Upper lobe of left lung (tissue), 6 donors: Measurements from ENCODE around the gene SERGEF. TPM values are rescaled to one million over a fixed set of nuclear protein-coding genes. Genes with fewer than 3 reads are reported as not detected.
A peak's percentile ranks its signal among the peaks of the same experiment; 100 is the strongest.

Experiments used
- ATAC-seq, 2 donors: fragments of 200-7000 bp; cut with Tn5 transposase; one replicate each; pipeline ENCODE4 v1.9.1; 2022; ENCODE audit warnings: mild to moderate bottlenecking in 2 of 2, moderate library complexity in 2 of 2; ENCODE audit not compliant: low FRiP score in 2 of 2
- DNase-seq, 2 donors: peaks; one replicate each; pipeline ENCODE4 v3.0.0-alpha.2; 2019 to 2020
- H3K27ac ChIP-seq, 4 donors: fragments of 200-600 bp; sonication (generic); one replicate each; pipeline ENCODE4 v1.5.1; 2016 to 2019
- H3K27me3 ChIP-seq, 4 donors: fragments of 200-600 bp; sonication (generic); one replicate each; pipeline ENCODE4 v1.5.1; 2017 to 2019
- H3K36me3 ChIP-seq, 4 donors: fragments of 200-600 bp; sonication (generic); one replicate each; pipeline ENCODE4 v1.5.1; 2016 to 2019
- H3K4me1 ChIP-seq, 4 donors: fragments of 200-600 bp; sonication (generic); one replicate each; pipeline ENCODE4 v1.5.1; 2018 to 2019
- H3K4me3 ChIP-seq, 4 donors: fragments of 200-600 bp; sonication (generic); one replicate each; pipeline ENCODE4 v1.5.1; 2017 to 2019; ENCODE audit warnings: mild to moderate bottlenecking in 2 of 4, moderate library complexity in 1 of 4
- H3K9me3 ChIP-seq, 4 donors: fragments of 200-600 bp; sonication (generic); one replicate each; pipeline ENCODE4 v1.5.1; 2018 to 2019
- CTCF ChIP-seq, 6 experiments: fragments of 450-650 bp in 4 of 6; fragments of 200-600 bp in 2 of 6; sonication (generic) in 2 of 6; IDR thresholded peaks; one replicate each; pipeline ENCODE4 v1.5.1; 2016 to 2019; ENCODE audit warnings: antibody characterized with exemption in 6 of 6
- EP300 ChIP-seq, 4 donors: sonication (generic); formaldehyde crosslinking; IDR thresholded peaks; one replicate each; pipeline ENCODE4 v1.5.1; 2017; ENCODE audit warnings: antibody characterized with exemption in 4 of 4, control low read depth in 2 of 4
- POLR2A ChIP-seq, 4 donors: fragments of 450-650 bp; IDR thresholded peaks; one replicate each; pipeline ENCODE4 v1.5.1; 2016 to 2017; ENCODE audit warnings: antibody characterized with exemption in 4 of 4, mild to moderate bottlenecking in 2 of 4
- POLR2AphosphoS5 ChIP-seq, 2 donors: sonication (generic); formaldehyde crosslinking; IDR thresholded peaks; one replicate each; pipeline ENCODE4 v1.5.1; 2017; ENCODE audit warnings: antibody characterized with exemption in 2 of 2
- WGBS, 2 donors: methylation state at CpG; one replicate each; pipeline ENCODE4 v1.1.5; 2017 to 2018; 5-methylcytosine and 5-hydroxymethylcytosine counted together
- total RNA-seq, 6 donors: library from RNA; depleted of rRNA in 4 of 6; stranded (reverse); fragments of >200 nt in 4 of 6; gene quantifications; one replicate each; pipeline versions ENCODE4 v1.1.0 to v1.2.1, GENCODE V29; 2016 to 2021
- donor health status: DM: no; HTN: no; CAD: no; lungs with moderate emphysema.
- donor health status: DM: no; HTN: yes; CAD: no; lungs with severe emphysema.

Gene SERGEF
- total RNA-seq, 6 donors from 2014 or later = 21.7 to 40.5 (median 34.8) TPM

GRCh38 chr11:18046116-18046777, 33.4 kb upstream of the SERGEF start, which contains the start of gene TPH1:
Gene TPH1 (minus strand): TSS chr11:18046269. CDS start chr11:18040762, 5,507 bp downstream.
- no peak within 1 kb of the TSS for H3K4me3 ChIP-seq
- 17 to 29% methylated on average over 4 to 36 of the region's 36 CpGs for WGBS, 2 donors
- H3K4me1 ChIP-seq = peaks cover 3 to 7% (median 6%) of the 10 kb centered on the region in 4 donors
- TF ChIP-seq CTCF (IDR thresholded peaks at IDR 0.05) (no peak), POLR2A (IDR thresholded peaks at IDR 0.05) (no peak), POLR2AphosphoS5 (IDR thresholded peaks at IDR 0.05) (no peak)
- DNase-seq (peak; percentile 49 to 90), ATAC-seq (peak; percentile 53 to 89)
- H3K27ac ChIP-seq = no peak within 1 kb of the TSS
- H3K27me3 ChIP-seq = peaks cover 0 to 5% (median 0%) of the 10 kb centered on the region in 4 donors
- H3K9me3 ChIP-seq = no peaks in the 10 kb centered on the region
- H3K36me3 ChIP-seq = no peaks in the 10 kb centered on the region

- no peaks in the 10 kb centered on the region for H3K36me3 ChIP-seq
- no peak overlapping the region for H3K27ac ChIP-seq
- no peak overlapping the region for H3K4me3 ChIP-seq
- H3K9me3 ChIP-seq = no peaks in the 10 kb centered on the region
- DNase-seq (no peak), ATAC-seq (no peak)
- TF ChIP-seq POLR2AphosphoS5 (IDR thresholded peaks at IDR 0.05) (no peak), EP300 (IDR thresholded peaks at IDR 0.05) (no peak), POLR2A (IDR thresholded peaks at IDR 0.05) (no peak), CTCF (IDR thresholded peaks at IDR 0.05) (no peak)
- no peaks in the 10 kb centered on the region for H3K4me1 ChIP-seq
- H3K27me3 ChIP-seq = no peaks in the 10 kb centered on the region
Observed at GRCh38 chr11:18036456-18036855, 23.6 kb upstream of the SERGEF start.

GRCh38 chr11:18027475-18027874, 14.6 kb upstream of the SERGEF start:
- no peak overlapping the region for H3K27ac ChIP-seq
- no peaks in the 10 kb centered on the region for H3K36me3 ChIP-seq
- WGBS, 2 donors = 81 to 82% methylated on average over 2 of the region's 2 CpGs
- no peak overlapping the region for H3K4me3 ChIP-seq
- TF ChIP-seq POLR2A (IDR thresholded peaks at IDR 0.05) (no peak), CTCF (IDR thresholded peaks at IDR 0.05) (no peak), POLR2AphosphoS5 (IDR thresholded peaks at IDR 0.05) (no peak), EP300 (IDR thresholded peaks at IDR 0.05) (no peak)
- ATAC-seq = no peak
- no peaks in the 10 kb centered on the region for H3K27me3 ChIP-seq
- H3K4me1 ChIP-seq = no peaks in the 10 kb centered on the region
- H3K9me3 ChIP-seq = no peaks in the 10 kb centered on the region
- no peak for DNase-seq

- no peaks in the 10 kb centered on the region for H3K36me3 ChIP-seq
- H3K9me3 ChIP-seq = no peaks in the 10 kb centered on the region
- ATAC-seq (no peak), DNase-seq (no peak)
- TF ChIP-seq CTCF (IDR thresholded peaks at IDR 0.05) = no peak
- TF ChIP-seq POLR2A (IDR thresholded peaks at IDR 0.05) = no peak
- no peak for TF ChIP-seq POLR2AphosphoS5 (IDR thresholded peaks at IDR 0.05)
- no peak for TF ChIP-seq EP300 (IDR thresholded peaks at IDR 0.05)
- H3K27me3 ChIP-seq = no peaks in the 10 kb centered on the region
- no peak overlapping the region for H3K4me3 ChIP-seq
- WGBS, 2 donors = 93 to 100% methylated on average over 1 of the region's 1 CpG
- no peak overlapping the region for H3K27ac ChIP-seq
- H3K4me1 ChIP-seq = no peaks in the 10 kb centered on the region
Observed at GRCh38 chr11:18022419-18022818, 9.6 kb upstream of the SERGEF start.

- no peaks in the 10 kb centered on the region for H3K27me3 ChIP-seq
- DNase-seq (no peak), ATAC-seq (no peak)
- no peaks in the 10 kb centered on the region for H3K36me3 ChIP-seq
- no peak for TF ChIP-seq EP300 (IDR thresholded peaks at IDR 0.05)
- TF ChIP-seq CTCF (IDR thresholded peaks at IDR 0.05) = no peak
- no peak for TF ChIP-seq POLR2AphosphoS5 (IDR thresholded peaks at IDR 0.05)
- H3K4me3 ChIP-seq = no peak overlapping the region
- H3K27ac ChIP-seq = no peak overlapping the region
- H3K9me3 ChIP-seq = no peaks in the 10 kb centered on the region
- H3K4me1 ChIP-seq = no peaks in the 10 kb centered on the region
Observed at GRCh38 chr11:18019650-18020049, 6.8 kb upstream of the SERGEF start.
